ENCODE results near the gene PLOD2.
"Not testable (repeated sequence)": the region's sequence is repeated elsewhere in the genome, so short reads cannot be mapped to it uniquely, and the experiment has no call there.

The PLOD2 gene

DNA sequence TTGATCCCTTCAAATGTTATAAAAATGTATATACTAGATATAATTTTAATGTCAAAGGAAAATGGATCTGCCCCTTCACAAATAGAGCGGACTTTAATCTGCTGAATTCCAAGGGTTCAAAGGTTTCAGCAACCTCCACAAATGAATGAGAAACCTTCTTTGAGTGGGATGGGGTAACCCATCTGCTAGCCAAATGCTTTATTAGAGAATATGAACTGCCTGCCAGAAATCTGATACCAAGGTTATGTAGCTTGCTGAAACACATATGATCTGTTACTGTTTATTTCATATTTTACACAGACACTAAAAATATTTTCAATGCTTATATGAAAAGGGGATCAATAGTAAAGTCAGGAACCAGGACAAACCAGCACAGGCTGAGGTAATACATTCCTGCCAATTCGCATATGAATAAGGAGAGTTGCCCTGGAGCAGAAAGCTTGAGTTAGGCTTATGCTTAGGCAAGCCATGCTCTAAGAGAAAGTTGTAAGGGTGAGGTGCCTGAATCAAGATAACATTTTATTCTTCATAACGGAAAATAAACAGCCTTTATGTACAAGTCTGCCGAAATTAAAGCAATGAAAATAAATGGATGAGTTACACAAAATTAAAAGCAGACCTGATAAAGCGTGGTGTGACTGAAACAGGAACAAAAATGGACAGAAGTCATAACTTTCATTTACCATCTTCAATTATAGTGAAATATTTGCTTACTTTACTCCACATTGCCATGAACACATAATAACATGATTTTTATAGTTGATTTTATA, 26.5 kb downstream of the PLOD2 start:
- DNase-seq = no peak

DNA sequence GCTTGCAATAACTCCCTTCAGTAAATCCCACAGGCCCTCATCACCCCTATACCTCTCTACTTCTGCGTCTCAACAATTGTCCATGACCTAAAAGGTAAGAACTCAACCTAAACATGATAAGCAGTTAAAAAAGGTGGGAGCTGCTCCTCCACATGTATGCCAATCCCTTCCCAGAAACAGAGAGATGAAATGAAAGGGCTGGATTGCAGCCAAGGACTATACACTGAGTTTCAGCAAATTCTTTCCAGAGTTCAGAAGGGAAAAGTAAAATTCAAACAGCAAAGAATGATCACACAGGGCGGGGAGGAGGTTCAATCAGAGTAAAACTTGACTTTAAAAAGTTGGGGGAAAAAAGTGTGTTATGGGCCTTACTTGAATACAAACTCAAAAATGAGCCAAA, 27.5 kb downstream of the PLOD2 start:
- no peak for DNase-seq

DNA sequence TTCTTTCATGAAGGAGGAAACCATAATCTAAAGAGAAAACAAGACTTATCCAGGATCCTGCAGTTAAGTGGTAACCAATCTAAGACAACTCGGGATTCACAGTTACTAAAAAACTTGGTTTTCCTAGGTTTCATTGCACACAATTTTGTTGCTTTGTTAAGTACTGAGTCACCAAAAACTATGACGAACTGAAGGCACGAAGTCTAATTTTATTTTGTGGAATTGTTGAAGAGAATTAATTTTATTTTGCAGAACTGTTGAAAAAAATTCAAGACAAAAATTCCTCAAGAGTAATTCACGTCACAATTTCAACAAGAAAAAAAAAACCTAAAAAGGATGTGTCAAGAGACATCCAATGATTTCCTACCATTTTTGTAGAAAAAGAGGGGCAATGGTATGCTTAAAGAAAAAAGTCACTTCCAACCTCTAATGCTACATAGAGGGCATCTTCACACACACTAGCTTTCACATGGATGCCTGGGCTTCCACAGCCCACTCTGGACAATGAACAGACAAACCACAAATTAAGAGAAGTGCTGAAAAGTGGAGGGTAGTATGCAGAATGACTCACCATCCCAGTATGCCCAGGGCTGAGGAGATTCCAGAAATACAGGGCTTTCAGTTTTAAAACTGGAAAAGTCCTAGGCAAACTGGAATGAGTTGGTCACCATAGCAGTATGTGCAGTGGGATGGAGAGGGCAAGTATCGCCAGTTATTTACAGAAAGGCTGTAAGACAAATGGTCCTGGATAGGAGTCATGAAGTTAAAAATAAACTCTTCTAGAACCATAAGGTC, 29.2 kb downstream of the PLOD2 start:
- DNase-seq = no peak

DNA sequence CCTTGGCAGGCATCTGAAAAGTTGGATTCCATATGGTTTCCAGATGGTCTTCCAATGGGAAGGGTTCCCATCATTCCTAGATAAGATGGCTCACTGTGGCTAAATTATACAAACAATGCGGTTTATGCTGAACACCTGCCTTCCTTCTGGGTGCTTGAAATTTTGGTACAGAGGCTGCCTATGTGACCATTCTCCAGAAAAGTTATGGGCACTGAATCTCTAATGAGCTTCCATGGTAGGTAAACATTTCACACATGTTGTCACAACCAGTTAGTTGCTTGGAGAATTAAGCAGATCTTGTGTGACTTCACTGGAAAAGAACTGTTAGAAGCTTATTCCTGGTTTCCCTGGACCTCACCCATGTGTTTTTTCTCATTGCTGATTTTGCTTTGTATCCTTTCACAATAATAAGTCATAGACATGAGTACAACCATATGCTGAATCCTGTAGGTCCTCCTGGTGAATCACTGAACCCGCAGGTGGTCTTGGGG, 30.1 kb downstream of the PLOD2 start:
- DNase-seq = no peak

DNA sequence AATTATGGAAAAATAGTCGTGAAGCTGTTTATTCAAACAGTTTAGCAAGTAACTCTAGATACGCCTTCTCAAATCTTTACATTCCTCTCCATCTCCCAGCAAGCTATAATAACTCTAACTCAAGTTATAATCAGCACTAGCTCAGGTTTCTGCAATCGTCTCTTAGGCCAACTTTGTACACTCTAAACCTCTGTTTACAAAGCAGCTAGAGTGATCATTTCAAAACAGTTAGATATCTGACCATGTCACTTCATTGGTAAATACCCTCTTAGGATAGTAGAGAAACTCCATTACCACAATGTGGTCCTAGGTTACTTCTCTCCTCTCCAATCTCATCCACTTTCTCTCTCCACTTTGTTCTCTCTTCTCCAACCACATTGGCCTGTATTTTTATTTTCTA, 31.2 kb downstream of the PLOD2 start:
- no peak for DNase-seq

DNA sequence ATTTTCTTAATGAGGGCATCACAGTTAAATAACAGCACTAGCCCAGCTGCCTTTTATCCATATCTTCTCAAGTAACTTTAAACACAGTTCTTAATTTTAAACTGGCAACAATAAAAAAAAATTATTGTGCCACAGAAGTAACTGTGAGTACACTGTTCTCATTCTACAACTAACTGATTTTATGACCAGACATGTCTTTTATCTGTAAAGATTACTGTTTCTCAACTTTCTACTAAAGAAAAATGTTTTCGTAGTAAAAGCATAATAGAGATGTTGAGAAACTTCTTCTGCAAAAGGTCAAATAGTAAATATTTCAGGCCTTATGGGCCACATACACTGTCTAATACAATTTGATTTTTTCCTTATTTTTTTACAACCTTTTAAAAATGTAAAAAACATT, 32.0 kb downstream of the PLOD2 start:
- no peak for DNase-seq

DNA sequence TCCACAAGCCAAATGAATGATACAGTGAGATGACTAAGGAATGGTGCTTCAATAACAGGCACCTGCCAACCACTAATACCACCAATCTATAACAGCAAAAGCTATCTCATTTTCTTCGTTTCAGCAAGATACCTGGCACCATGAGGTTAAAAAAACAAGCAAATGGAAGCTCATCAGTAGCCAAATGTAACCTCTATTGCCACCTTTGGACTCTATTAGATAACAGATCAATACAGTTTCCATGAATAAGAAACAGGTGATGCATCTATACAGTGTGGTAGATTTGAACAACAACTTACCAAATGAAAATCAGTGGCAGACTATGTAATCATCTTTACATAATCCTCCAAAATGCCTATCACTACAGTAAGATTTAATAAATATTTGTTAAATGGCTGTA, 32.8 kb downstream of the PLOD2 start:
- DNase-seq = no peak

DNA sequence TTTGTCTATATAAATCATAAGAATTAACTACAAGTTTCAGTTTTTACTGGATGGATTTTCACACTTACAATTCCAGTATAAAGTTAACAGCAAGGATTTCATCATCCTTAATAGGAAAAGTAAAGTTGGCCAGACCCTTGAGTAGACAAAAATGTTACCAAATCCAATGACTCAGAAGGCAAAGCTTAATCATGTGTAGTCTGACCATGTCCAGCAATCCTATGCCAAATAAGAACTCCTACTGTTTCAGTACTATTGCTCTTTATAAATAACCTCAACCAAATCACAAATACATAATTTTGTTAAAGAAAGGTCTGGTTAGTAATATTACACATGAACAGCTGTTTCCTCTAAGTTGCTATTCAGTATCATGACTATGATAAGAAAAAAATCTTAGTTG, 35.0 kb downstream of the PLOD2 start:
- no peak for DNase-seq

DNA sequence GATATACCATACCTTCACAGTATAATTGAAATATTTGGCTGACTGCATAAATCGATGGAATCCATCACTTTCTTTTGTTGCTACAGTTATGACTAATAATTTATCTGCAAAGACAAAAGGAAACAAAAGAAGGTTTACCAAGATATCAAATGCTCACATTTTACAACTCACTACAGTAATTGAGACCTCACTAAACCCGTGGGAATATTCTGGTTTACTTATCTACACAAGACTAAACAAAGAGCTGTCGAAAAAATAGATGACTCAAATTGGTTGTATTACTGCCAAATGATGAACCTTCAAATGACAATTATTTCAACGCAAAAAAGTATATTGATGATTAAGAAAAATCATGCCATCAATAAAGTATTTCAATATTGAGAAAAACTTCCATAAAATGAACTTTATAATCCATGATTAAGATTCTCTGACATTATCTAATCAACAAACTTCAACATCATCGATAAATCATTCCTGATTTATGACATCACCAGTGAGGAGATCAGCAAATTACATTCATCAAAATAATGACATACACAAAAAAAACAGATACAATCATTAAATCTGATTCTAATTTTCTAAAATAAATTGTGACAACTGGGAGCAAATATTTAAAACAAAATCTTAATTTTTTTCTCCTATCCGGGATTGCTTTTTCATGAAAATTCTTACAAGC, 36.7 kb downstream of the PLOD2 start:
- DNase-seq = no peak

DNA sequence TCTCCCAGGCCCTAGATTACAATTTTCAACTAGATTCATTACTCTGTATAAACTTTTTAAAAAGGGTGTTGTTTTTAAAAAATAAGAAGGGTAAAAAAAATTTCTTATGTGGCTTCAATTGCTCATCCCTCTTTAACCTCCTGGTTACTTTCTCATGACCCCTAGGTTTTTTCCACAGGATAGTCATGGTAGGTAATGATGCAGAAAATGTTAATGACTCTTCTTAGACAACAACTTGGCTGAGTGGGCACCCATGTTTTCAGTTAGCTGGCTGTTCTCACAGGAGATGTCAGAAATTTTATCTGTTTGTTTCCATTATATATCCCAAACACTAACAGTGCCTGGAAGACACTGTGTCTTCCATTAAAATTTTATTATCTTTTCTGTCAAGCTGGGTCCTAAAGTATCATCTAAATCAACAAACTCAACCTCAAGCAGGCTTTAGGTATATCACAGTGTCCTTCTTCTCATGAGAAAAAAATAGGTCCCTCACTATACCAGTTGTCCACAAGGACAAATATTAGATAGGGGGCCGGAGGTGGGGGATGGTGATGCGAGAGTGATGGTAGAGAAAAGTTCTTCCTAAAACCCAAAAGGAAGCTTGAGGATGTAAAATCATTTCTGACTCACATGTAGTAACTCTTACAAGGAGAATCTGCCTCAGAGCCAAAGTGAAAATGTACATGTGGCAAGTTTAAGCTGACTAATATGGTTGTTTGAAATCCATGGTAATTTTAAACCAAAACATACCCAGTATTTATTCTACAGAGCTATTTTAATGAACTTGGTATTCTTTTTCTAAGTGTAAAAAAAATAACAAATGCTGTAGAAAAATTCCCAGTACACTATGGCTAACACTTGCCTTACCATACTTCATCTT, 43.3 kb downstream of the PLOD2 start:
- DNase-seq = no peak

DNA sequence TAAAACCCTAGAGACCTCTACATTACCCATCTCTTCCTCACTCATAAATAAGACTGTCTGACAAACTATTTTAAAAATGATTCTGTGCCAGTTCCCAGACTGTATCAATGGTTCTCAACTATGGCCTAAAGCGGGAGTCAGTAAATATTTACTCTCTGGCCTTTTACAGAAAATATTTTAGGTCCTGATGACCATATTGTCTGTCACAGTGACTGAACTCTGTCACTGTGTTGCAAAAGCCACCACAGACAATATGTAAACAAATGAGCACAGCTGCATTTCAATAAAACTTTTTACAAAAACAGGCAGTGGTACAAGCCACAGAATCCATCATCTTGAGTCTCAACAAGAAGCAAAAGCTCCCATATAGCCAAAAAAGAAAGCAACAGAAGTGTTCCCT, 45.4 kb downstream of the PLOD2 start:
- no peak for DNase-seq

DNA sequence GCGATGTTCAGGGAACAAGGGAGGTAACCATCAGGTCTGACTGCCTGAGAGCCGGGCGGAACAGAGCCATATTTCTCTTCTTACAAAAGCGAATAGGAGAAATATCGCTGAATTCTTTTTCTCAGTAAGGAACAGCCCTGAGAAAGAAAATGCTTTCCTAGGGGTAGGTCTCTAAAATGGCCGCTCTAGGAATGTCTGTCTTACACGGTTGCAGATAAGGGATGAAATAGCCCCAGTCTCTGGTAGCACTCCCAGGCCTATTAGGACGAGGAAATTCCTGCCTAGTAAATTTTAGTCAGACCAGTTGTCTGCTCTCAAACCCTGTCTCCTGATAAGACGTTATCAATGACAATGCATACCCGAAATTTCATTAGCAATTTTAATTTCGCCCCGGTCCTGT, 47.2 kb downstream of the PLOD2 start:
- DNase-seq = not testable (repeated sequence)

DNA sequence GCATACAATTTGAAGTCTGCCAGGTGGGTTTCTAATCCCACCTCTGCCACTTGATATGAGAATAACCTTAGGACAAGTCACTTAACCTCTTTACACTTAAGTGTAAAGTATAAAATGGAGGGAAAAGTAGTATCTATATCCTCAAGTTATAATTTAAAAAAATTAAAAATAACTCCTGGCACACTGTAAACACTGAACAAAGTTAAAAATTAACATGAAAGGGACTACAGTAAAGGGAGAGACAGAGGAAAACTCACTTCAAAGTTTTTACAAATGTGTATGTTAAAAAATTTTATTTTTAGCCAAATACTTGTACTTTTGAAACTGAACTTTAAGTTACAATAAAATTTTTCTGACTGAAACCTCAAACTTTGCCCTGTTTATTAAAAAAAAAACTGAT, 49.6 kb downstream of the PLOD2 start:
- DNase-seq = no peak

DNA sequence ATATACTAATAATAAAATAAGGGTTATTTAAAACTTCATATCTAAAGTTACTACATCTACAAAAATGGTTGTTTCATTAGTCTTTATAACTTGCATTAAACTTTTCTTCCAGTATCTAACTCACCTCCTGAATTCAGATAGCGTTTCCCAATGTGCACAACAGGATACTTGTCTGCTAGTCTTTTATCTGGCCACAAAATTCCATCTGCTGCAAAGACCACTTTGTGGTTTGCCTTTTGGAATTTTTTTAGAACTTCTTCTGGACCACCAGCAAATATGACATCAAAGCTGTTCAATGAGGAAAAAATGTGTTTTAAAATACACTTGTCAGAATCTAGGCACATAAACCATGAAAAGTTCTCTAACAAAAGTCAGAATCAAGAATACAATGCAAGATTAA, 50.8 kb downstream of the PLOD2 start:
- no peak for DNase-seq

DNA sequence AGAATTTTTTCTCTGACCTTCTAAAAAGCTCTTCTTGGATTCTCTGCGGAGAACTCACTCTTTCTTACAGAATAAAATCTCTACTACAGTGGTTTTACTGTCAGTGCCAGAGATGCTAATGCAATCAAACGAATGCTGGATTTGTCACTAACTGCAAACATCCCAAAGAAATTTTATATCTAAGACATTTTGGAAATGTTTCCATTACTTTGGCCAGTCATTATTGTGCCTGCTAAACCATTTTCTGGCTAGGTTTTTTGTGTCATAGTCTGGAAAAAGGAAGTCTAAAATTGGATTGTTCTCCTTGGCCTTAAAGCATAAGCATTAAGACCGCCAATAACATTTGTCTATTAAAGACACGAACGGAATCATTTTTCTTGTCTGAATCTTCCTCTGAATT, 54.0 kb downstream of the PLOD2 start:
- no peak for DNase-seq

DNA sequence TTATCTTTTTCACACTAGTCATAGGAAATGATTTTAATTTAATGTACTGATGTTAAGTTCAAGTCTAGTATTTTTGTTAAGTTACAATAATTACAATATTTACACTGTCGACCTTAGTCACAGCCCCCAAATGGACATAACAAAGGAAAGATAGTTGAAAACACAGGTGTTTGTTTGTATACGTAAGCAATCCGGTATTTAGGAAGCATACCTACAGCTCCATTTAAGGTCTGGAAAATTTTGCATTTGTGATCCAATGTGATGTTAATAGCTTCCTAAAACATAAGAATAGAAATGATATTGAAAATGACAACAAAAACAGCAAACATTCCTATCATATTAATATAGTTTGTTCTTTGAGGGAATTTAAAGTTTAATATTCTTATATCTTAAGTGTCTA, 56.9 kb downstream of the PLOD2 start:
- DNase-seq = no peak

DNA sequence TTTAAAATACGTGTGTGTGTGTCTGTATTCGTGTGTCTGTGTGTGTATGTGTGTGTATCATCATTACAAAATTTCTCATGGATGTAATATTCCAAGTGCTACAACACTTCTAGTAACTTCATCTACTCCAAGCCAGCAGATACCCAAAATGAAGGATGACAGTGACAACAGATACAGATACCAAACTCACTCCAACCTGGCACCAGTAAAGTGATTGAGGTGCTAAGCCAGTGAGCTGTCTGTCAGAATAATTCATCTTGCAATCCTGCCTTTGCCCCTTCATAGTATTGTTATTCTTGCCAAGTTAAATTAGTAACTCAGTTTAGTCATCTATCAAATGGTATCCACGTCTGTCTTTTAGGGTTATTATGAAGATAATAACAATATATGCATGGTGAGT, 58.1 kb downstream of the PLOD2 start:
- DNase-seq = no peak

DNA sequence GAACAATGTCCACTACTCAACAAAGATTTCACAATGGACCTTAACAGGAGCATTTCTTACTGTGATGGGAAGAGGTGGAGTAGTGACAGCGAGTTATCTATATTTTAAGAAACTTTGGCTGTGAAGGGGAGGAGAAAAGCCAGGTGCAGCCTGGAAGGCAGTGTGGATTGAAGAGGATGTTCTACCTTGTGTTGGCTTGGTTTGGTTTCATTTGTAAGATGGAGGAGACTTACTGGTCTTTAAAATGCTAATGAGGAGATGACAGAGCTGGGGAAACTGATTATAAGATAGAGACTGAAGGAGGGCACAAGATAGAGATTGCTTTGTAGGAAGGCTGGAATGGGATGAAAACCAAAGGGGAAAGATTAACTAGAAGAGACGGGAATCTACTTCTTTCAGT, 59.4 kb downstream of the PLOD2 start:
- no peak for DNase-seq

DNA sequence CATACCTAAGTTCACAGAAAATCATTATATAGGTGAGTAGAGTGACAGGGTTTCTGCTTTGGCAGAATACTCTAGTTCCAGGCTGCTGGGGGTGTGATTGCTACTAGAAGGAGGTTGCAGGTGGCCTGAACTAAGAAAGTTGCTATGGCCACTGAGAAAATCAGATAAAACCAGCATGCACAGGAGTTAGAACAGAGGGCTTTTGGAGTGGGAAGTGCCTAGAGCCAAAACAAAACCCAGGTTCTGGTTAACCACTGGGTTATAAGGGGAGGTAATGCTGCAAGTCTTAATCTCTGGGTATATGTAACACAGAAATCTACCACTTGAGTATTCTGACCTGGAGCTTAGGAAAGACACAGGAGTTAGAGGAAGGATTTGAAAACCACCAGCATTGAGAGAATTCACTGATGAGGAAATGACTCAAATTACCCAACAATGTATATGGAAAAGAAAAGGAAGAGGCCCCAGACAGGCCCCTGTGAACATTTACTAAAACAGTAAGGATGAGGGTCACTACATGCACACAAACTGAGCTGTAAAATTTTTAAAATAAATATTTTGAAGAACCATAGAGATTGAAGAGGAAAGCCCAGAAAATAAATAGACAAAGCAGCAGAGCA, 60.0 kb downstream of the PLOD2 start:
- no peak for DNase-seq

DNA sequence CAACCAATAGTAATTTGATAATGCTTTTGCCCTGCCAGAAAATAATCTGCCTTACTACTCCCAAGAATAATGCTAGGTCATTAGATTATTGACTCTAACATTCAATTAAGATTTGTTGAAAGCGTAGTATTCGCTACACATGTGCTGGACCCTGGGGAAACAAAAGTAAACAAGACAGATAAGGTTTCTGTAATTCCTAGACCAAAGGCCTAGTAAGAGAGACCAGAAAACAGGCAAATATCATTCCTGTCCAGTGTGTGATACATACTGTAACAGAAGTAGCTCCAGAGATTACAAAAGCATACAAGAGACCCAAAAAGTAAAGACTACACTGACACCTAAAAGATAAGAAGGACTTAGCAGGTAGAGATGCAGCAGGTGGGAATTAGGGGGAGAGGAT, 60.8 kb downstream of the PLOD2 start:
- no peak for DNase-seq

DNA sequence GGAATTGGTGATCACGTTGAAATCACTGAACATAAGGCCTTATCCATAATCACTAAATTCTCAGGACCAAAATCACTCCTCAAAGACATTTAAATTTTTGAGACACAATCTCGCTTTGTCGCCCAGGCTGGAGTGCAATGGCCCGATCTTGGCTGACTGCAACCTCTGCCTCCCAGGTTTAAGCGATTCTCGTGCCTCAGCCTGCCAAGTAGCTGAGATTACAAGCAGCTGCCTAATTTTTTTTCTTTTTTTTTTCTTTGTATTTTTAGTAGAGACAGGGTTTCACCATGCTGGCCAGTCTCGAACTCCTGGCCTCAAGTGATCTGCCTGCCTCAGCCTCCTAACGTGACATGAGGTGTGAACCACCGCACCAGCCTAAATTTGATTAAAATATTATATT, 61.7 kb downstream of the PLOD2 start:
- DNase-seq = no peak

DNA sequence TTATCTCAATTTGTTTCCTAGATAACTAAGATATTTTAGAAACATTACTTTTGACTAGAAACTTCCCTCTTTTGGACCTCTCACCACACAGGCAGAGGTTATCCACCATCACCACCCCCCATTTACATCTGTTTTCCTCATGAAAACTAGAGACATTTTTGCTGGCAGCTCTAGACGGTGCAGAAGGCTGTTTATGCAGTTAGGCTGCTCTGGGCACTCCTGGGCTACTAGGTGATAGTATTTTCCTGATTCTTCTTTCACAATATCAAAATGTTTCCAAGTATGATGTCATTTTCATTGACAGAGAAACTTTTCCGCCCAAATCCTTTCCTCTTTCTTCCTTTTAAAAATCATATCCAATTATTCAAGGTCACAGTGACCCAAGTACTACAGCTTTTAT, 67.1 kb downstream of the PLOD2 start:
- DNase-seq = no peak

All from CD4-positive, alpha-beta T cell treated with Interleukin-4 for 1 hour (primary cell).